Thyroid gland (tissue), 4 donors: ENCODE data around the gene TEX35. TPM values are rescaled to one million over a fixed set of nuclear protein-coding genes. Genes with fewer than 3 reads are reported as not detected.
A peak's percentile ranks its signal among the peaks of the same experiment; 100 is the strongest.

ENCODE experiments used
- DNase-seq, 2 donors: peaks; one replicate each; pipeline ENCODE4 v3.0.0-alpha.2; 2019
- H3K27ac ChIP-seq, 3 donors: fragments of 200-600 bp; sonication (generic); 1 replicate in 2 of 3; 2 replicates in 1 of 3; pipeline ENCODE4 v1.5.1; 2016 to 2019; ENCODE audit warnings: mild to moderate bottlenecking in 1 of 3, moderate library complexity in 1 of 3
- H3K27me3 ChIP-seq: fragments of 200-600 bp; sonication (generic); one replicate; pipeline ENCODE4 v1.5.1; 2019
- H3K36me3 ChIP-seq, 2 donors: fragments of 200-600 bp; sonication (generic); one replicate each; pipeline ENCODE4 v1.5.1; 2016 to 2019
- H3K4me1 ChIP-seq, 2 donors: fragments of 200-600 bp; sonication (generic); one replicate each; pipeline ENCODE4 v1.5.1; 2017 to 2019
- H3K4me3 ChIP-seq, 3 donors: fragments of 200-600 bp; sonication (generic); replicated peaks in 1 of 3; 1 replicate in 2 of 3; 2 replicates in 1 of 3; pipeline ENCODE4 v1.5.1; 2016; ENCODE audit warnings: mild to moderate bottlenecking in 1 of 3
- H3K9me3 ChIP-seq: fragments of 200-600 bp; sonication (generic); one replicate; pipeline ENCODE4 v1.5.1; 2017
- CTCF ChIP-seq, 6 experiments: fragments of 200-600 bp in 3 of 6; fragments of 450-650 bp in 3 of 6; sonication (generic) in 3 of 6; IDR thresholded peaks; one replicate each; pipeline ENCODE4 v1.5.1; 2016 to 2019; ENCODE audit warnings: antibody characterized with exemption in 6 of 6, mild to moderate bottlenecking in 2 of 6, inconsistent platforms in 1 of 6, moderate library complexity in 1 of 6
- POLR2A ChIP-seq, 2 donors: fragments of 450-650 bp; IDR thresholded peaks; one replicate each; pipeline ENCODE4 v1.6.1; 2017; ENCODE audit warnings: antibody characterized with exemption in 2 of 2, mild to moderate bottlenecking in 2 of 2, moderate library complexity in 1 of 2
- WGBS, 2 donors: methylation state at CpG; one replicate each; pipeline ENCODE4 v1.1.5; 2017; 5-methylcytosine and 5-hydroxymethylcytosine counted together
- intact Hi-C: fragments of 100-400 bp; cut with DNase I; formaldehyde crosslinking; loops from one replicate; pipeline ENCODE4 v1.15.1; 2023
- total RNA-seq, 4 donors: library from RNA; depleted of rRNA; stranded (reverse); fragments of >200 nt; gene quantifications; one replicate each; pipeline ENCODE4 v1.2.3, GENCODE V29; 2016

TEX35 gene
- total RNA-seq, 4 donors from 2014 or later, result not detected

- no peak for DNase-seq
- WGBS, 2 donors, result 81 to 82% methylated on average over 7 to 9 of the region's 9 CpGs
- no peaks in the 10 kb centered on the region for H3K36me3 ChIP-seq
- H3K9me3 ChIP-seq, result no peaks in the 10 kb centered on the region
- TF ChIP-seq CTCF (IDR thresholded peaks at IDR 0.05) (no peak), POLR2A (IDR thresholded peaks at IDR 0.05) (no peak)
- no peak overlapping the region for H3K27ac ChIP-seq
- H3K27me3 ChIP-seq, result no peaks in the 10 kb centered on the region
- peaks cover 3 to 9% of the 10 kb centered on the region in 2 donors for H3K4me1 ChIP-seq
- H3K4me3 ChIP-seq, result no peak overlapping the region
- intact Hi-C loops, result no loop called here
Observed at GRCh38 chr1:178538192-178538916, 25.4 kb downstream of the TEX35 start.

GRCh38 chr1:178539291-178539690, 26.4 kb downstream of the TEX35 start:
- Histone ChIP-seq H3K36me3 (no peaks in the 10 kb centered on the region), H3K27ac (no peak overlapping the region), H3K4me1 (peaks cover 5 to 14% of the 10 kb centered on the region in 2 donors), H3K27me3 (no peaks in the 10 kb centered on the region), H3K4me3 (no peak overlapping the region), H3K9me3 (no peaks in the 10 kb centered on the region)
- DNase-seq, result no peak
- intact Hi-C loops, result no loop called here
- WGBS, 2 donors, result 89 to 90% methylated on average over 7 of the region's 7 CpGs
- TF ChIP-seq CTCF (IDR thresholded peaks at IDR 0.05) (no peak), POLR2A (IDR thresholded peaks at IDR 0.05) (no peak)

GRCh38 chr1:178540204-178540603, 27.3 kb downstream of the TEX35 start:
- Histone ChIP-seq H3K9me3 (no peaks in the 10 kb centered on the region), H3K27me3 (no peaks in the 10 kb centered on the region)
- TF ChIP-seq CTCF (IDR thresholded peaks at IDR 0.05), result no peak
- TF ChIP-seq POLR2A (IDR thresholded peaks at IDR 0.05), result no peak

GRCh38 chr1:178540646-178541045, 27.7 kb downstream of the TEX35 start:
- no peaks in the 10 kb centered on the region for H3K9me3 ChIP-seq
- TF ChIP-seq CTCF (IDR thresholded peaks at IDR 0.05), result no peak
- no peak for TF ChIP-seq POLR2A (IDR thresholded peaks at IDR 0.05)
- H3K27me3 ChIP-seq, result no peaks in the 10 kb centered on the region
- no peak for DNase-seq
- H3K36me3 ChIP-seq, result no peaks in the 10 kb centered on the region
- no peak overlapping the region for H3K4me3 ChIP-seq
- intact Hi-C loops, result loop anchor here (5.0 kb wide), 1 partner anchor 462 kb away; no protein-coding TSS in a partner anchor
- WGBS, 2 donors, result 80 to 91% methylated on average over 7 of the region's 7 CpGs
- H3K4me1 ChIP-seq, result peaks cover 5 to 14% of the 10 kb centered on the region in 2 donors
- no peak overlapping the region for H3K27ac ChIP-seq

More at GRCh38 chr1:178540204-178540603, 27.3 kb downstream of the TEX35 start:
- Histone ChIP-seq H3K27ac (no peak overlapping the region), H3K4me3 (no peak overlapping the region), H3K4me1 (peaks cover 5 to 14% of the 10 kb centered on the region in 2 donors), H3K36me3 (no peaks in the 10 kb centered on the region)
- intact Hi-C loops, result loop anchor here (5.0 kb wide), 1 partner anchor 462 kb away; no protein-coding TSS in a partner anchor
- WGBS, 2 donors, result 87 to 93% methylated on average over 6 of the region's 6 CpGs
- DNase-seq, result no peak

GRCh38 chr1:178541379-178541778, 28.5 kb downstream of the TEX35 start:
- H3K27ac ChIP-seq, result peak overlapping the region in 1 of 3 donors; percentile 80

More at GRCh38 chr1:178541379-178541778, 28.5 kb downstream of the TEX35 start:
- no peaks in the 10 kb centered on the region for H3K9me3 ChIP-seq
- 87 to 88% methylated on average over 5 of the region's 5 CpGs for WGBS, 2 donors
- no peak overlapping the region for H3K4me3 ChIP-seq
- peaks cover 5 to 14% of the 10 kb centered on the region in 2 donors for H3K4me1 ChIP-seq
- DNase-seq, result no peak
- H3K27me3 ChIP-seq, result no peaks in the 10 kb centered on the region
- no peaks in the 10 kb centered on the region for H3K36me3 ChIP-seq
- intact Hi-C loops, result loop anchor here (5.0 kb wide), 1 partner anchor 461 kb away; no protein-coding TSS in a partner anchor
- TF ChIP-seq CTCF (IDR thresholded peaks at IDR 0.05) (no peak), POLR2A (IDR thresholded peaks at IDR 0.05) (no peak)
